Measurements from ENCODE around the gene PITPNC1.

GRCh38 chr17:67632141-67632540 is 255.1 kb downstream of the PITPNC1 start:
- TF ChIP-seq, protein P1, sequence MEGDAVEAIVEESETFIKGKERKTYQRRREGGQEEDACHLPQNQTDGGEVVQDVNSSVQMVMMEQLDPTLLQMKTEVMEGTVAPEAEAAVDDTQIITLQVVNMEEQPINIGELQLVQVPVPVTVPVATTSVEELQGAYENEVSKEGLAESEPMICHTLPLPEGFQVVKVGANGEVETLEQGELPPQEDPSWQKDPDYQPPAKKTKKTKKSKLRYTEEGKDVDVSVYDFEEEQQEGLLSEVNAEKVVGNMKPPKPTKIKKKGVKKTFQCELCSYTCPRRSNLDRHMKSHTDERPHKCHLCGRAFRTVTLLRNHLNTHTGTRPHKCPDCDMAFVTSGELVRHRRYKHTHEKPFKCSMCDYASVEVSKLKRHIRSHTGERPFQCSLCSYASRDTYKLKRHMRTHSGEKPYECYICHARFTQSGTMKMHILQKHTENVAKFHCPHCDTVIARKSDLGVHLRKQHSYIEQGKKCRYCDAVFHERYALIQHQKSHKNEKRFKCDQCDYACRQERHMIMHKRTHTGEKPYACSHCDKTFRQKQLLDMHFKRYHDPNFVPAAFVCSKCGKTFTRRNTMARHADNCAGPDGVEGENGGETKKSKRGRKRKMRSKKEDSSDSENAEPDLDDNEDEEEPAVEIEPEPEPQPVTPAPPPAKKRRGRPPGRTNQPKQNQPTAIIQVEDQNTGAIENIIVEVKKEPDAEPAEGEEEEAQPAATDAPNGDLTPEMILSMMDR (conservative IDR thresholded peaks at IDR 0.05; ENCODE audit: low read depth, low read length), result no peak
- TF ChIP-seq EZH2 (IDR thresholded peaks at IDR 0.05; ENCODE audit: borderline replicate concordance, low read depth, low read length, poor library complexity, severe bottlenecking), result no peak

All from A673 (cell line).